GM21786 (cell line): ENCODE measurements around the gene INVS.
"Not testable (repeated sequence)": the region's sequence is repeated elsewhere in the genome, so short reads cannot be mapped to it uniquely, and the experiment has no call there.

Source experiments
- ATAC-seq: cut with Tn5 transposase; IDR thresholded peaks from one replicate; pipeline ENCODE4 v1.9.1; 2021; ENCODE audit not compliant: unreplicated experiment

Gene INVS

DNA sequence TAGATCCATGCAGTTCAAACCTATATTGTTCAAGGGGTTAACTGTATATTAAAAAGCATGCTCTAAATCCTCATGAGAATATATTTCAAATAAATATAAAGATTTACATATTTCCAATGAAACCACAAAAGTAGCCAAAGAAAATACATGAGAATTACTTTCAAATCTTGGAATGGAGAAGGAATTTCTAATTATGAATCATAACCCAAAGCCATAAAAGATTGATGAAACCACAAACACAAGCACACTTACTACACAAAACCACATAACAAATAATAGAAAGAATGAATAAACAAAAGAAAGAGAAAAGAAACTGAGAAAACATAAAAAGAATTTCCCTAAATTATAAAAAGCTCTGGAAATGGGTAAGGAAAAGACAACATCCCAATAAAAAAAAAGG, 16.3 kb upstream of the INVS start:
- no peak for ATAC-seq

- peak; percentile 38 for ATAC-seq
These were observed 15.5 kb upstream of the INVS start for GRCh38 chr9:100083448-100084127.

DNA sequence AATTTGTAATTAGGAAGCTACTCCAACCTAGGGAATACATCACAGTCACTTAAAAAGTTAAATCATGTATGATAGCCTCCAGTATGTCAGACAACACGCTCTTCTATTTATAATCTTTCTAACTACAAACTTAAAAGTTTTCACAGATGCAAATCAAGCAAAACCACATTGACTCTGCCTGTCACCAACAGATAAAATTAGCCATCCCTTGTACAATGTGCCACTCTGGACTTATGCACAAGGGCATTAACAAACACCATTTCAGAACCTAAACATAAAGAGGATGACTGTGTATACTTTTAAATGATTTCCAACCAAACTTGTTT, 15.0 kb upstream of the INVS start:
- ATAC-seq = peak; percentile 50

GRCh38 chr9:100084734-100085133, 14.3 kb upstream of the INVS start:
- peak; percentile 83 for ATAC-seq

- ATAC-seq = no peak
These were observed 12.9 kb upstream of the INVS start for GRCh38 chr9:100086097-100086635.

DNA sequence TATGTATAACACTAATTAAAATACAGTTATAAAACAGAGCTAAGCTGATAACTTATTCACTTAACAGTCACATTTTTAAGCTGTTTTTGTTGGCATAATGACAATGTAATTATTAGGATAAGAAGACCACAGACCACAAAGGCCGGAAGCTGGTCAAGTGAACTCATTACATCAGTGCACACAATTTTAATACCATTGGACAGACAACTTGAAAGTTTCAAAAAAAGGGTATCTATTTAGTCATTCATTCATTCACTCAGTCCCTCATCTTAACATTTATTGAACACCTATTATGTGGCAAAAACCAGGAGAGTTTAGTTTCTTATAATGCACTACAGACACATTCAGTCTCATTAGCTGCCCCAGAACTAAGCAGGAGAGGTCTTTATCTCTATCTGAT, 11.8 kb upstream of the INVS start:
- ATAC-seq = no peak

DNA sequence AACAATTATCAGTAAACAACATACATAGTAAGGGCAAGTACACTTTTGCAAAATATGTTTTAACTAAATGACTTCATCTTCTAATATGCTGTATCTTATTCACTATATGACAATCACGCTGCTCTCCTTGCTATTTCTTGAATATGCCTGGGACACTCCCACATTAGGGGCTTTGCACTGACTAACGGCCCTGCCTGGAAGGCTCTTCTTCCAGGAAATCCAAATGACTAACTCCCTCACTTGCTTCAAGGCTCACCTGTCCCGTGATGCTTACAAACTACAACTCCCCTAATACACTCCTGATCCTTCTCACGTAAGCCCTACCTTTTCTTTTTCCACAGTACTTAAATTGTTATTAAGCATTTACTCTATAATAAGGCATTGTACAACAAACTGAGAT, 10.8 kb upstream of the INVS start:
- ATAC-seq = no peak

- ATAC-seq = no peak
These were observed 8.2 kb upstream of the INVS start for GRCh38 chr9:100090880-100091279.

- ATAC-seq = no peak
These were observed 7.4 kb upstream of the INVS start for GRCh38 chr9:100091650-100092049.

DNA sequence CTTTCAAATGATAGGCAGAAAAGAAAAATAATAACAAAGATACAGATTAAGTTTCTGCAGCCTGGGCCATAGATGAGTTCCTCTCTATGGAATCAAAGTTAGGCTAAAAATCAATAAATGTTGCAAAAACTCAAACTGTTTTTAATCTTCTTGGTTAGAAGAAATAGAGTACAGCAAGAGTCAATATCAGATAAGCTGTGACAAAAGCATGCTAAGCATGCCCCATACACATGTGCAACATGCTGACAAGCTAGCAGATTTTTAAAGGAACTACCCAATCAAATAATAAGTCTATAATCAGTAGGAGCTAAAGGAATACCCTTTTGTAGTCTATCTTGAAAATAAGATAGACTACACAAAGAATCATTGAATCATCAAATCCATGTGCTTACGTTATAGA, 7.0 kb upstream of the INVS start:
- ATAC-seq = no peak

GRCh38 chr9:100094411-100094810, 4.6 kb upstream of the INVS start:
- not testable (repeated sequence) for ATAC-seq

DNA sequence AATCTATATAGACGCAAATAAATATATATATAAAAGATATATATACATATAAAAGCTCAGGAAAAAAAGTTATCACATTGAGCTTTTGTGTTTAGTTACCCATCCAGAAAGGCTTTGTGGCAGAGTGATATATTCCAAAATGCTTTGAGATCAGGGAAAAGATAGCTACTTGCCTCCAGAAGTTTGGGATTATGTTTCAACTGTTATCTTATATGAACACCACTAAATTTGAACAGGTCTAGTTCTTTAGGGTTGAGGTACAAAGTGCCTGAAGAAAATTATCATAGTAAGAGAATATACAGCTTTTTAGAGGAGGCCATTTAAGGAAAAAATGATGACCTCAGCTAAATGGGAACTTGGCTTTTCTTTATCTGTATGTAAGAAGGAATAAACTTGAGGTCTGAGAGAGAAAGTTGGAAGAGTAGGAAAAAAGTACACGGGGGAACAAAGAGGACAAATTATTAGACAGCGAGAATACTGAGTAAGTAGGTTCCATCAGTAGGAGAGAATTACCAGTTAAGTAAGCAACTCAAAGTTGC, 2.6 kb upstream of the INVS start:
- ATAC-seq = no peak

DNA sequence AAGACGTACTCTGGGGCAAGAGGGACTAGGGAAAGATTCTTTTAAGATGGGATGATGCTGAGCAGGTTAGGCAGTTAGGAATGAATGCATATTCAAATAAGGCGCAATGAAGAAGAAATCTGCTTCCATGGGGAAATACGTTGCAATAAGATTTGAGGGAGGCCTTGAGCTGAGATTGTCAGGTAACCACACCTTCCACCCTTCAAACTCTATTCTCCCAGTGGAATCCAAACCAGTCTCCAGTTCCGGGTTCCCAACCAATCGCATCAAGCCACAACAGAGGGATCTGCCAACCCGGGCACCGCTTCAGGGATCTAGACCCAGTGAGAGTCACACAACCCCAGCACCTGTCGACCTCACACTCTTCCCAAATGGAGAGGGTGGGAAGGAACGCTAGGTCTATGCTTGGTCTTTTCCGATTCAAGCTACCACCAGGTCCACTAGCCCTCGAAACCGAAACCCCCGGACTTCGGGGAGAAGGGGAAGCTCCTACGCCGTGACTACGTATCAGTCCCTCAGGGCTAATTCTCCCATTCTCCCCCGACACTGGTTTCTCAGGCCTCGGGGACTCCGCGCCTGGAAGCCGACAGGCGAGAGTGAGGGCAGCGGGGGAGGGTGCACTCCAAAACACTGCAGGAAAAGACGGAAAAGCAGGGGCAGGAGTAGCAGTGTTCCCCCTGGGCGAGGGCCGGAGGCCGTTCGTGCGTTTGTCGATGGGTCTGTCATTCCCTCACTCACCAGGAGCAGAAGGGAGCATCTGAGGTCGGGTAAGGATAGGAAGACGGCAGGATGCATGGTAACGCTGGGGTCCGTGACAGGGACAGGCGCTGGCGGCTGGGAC, 777 bp upstream of the INVS start:
- ATAC-seq = no peak

GRCh38 chr9:100099722-100100042, 639 bp downstream of the INVS start:
- peak; percentile 1 for ATAC-seq

DNA sequence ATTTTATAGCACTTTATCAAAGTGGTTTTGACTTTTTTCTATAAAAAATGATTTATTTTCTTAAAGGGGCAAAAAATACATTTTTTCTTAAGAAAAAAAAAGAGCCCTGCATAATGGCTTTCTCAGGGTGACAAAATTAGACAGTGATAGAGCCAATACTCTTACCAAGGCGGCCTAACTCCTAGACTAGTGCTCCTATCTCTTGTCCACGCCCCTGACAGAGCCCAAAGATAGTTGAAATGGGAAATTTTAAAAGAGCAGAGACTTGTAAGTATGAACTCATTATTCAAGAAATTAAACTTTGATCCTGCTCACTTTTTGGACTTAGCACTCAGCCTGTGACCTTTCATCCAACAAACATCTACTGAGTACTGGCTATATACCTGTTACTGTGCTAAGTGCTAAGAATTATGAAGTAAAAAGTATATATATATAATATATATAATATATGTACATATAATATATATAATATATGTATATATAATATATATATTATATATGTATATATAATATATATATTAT, 1.2 kb downstream of the INVS start:
- no peak for ATAC-seq

DNA sequence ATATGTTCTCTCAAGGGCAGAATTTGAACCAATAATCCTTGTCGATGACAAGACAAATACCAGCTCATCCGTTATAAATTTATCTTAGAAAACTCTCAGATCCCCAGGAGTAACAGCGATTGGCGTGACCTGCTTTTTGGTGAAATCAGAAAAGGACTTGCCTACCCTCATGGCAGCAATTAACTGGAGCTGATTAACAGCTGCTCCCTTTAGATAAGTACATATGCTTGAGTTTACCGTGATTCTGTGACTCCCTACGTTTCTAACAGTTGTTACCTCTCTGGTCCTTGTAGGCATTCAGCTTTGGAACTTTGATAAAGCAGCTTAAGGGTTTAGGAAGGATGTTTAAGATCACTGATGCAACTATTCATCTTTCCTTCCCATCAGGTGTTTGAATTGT, 2.6 kb downstream of the INVS start:
- no peak for ATAC-seq

GRCh38 chr9:100104314-100104713, 5.3 kb downstream of the INVS start:
- no peak for ATAC-seq

DNA sequence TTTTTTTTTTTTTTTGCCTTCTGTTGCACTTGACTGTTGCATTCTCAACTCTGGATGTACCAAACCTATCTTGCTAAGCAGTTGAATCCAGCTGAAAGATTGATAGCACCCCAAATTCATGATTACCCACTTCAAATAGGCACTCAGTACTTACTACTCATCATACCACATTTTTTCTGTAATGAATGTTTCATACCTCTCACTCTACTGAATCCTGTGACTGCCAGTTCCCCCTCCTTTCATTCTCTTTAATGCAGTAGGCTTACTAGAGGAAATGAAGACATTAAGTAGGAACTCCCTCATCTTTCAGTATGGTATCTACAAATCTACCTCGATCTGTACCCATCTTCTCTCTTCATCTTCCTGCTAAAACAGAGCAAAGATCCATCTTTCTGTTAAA, 6.8 kb downstream of the INVS start:
- ATAC-seq = no peak

GRCh38 chr9:100106616-100107015, 7.6 kb downstream of the INVS start:
- no peak for ATAC-seq

DNA sequence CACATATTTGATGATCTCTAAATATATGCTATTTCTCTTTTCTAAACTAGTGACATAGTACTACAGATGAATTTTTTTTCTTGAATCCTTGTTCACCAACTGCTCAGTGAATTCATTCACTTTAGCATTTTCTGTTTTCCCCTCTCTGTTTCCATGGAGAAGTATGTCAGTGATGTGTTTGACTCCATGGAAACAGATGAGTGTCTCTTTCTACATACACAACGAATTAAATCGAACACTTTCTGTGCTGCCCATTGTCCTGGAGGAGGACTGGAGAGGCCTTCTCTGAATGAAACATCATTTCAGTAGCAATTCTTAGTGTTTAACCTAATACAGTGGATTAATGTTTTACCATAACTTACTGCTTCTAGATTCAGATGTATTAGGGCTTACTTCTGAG, 9.5 kb downstream of the INVS start:
- ATAC-seq = no peak

- no peak for ATAC-seq
These were observed 12.2 kb downstream of the INVS start for GRCh38 chr9:100111235-100111634.

DNA sequence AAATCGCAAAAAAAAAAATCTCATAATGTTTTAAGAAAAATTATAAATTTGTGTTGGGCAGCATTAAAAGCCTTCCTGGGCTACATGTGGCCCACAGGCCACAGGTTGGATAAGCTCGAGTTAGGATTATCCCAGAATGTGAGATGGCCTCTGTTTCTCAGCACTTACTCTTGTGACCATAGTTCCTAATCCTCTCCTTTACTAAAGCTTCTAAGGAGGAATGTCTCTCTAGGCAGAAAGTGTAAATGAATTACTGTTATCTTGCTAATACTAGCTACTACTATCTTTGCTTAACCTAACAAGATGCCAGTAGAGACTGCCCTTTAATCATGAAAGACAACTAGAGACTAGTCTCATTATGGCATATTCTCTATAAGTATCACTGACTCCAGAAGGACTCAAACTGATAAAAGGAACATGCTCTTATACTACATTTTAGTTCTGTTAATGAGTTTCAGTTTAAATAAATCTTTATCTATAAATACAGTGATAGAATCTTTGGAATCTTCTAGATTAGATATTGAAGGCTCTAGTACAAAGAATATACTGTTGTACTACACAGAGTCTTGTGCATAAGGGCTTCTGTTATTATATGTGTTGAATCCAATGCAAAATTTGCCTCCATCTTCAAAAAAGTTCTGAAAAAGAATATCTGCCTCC, 13.8 kb downstream of the INVS start:
- no peak for ATAC-seq
